Activated CD4-positive, alpha-beta T cell treated with anti-CD3 and anti-CD28 coated beads, Interleukin-2, amount 10 ng/mL, durations not matched to agents 7 days and 5 days (primary cell): ENCODE results near the gene BOC. TPM values are rescaled to one million over a fixed set of nuclear protein-coding genes. Genes with fewer than 3 reads are reported as not detected.

ENCODE experiments used
- CTCF ChIA-PET: fragments of 350-600 bp; sonication (Branson Sonifier 250); formaldehyde crosslinking; loops from one replicate; lab custom pipeline; 2021; ENCODE audit warnings: antibody characterized with exemption; lab: Charles Lee
- POLR2A ChIA-PET: fragments of 350-600 bp; sonication (Branson Sonifier 250); formaldehyde crosslinking; loops from one replicate; lab custom pipeline; 2021; ENCODE audit warnings: antibody characterized with exemption; lab: Charles Lee
- DNase-seq: peaks from one replicate; pipeline ENCODE4 v3.0.0-alpha.2; 2020
- H3K27ac Mint-ChIP-seq: one replicate; pipeline ENCODE4 v1.8.0; 2021; ENCODE audit warnings: mild to moderate bottlenecking, moderate library complexity, mixed read lengths
- H3K27me3 Mint-ChIP-seq: one replicate; pipeline ENCODE4 v1.8.0; 2021; ENCODE audit warnings: mixed read lengths
- H3K36me3 Mint-ChIP-seq: one replicate; pipeline ENCODE4 v1.8.0; 2021; ENCODE audit warnings: low read depth, mixed read lengths
- H3K4me1 Mint-ChIP-seq: one replicate; pipeline ENCODE4 v1.8.0; 2021; ENCODE audit warnings: mixed read lengths
- H3K4me3 Mint-ChIP-seq: one replicate; pipeline ENCODE4 v1.8.0; 2021; ENCODE audit warnings: mild to moderate bottlenecking, moderate library complexity, mixed read lengths
- H3K9me3 Mint-ChIP-seq: one replicate; pipeline ENCODE4 v1.8.0; 2021; ENCODE audit warnings: mixed read lengths
- total RNA-seq, 2 experiments: library from RNA; stranded (reverse); gene quantifications; one replicate each; pipeline ENCODE4 v1.2.3, GENCODE V29; 2021

Gene BOC
- total RNA-seq, 2 experiments from 2014 or later, result not detected

- no peaks in the 10 kb centered on the region for H3K9me3 Mint-ChIP-seq
- H3K27me3 Mint-ChIP-seq, result peaks cover 5% of the 10 kb centered on the region
- no peaks in the 10 kb centered on the region for H3K36me3 Mint-ChIP-seq
- no peak overlapping the region for H3K4me3 Mint-ChIP-seq
- no peak for DNase-seq
- ChIA-PET CTCF (no interaction called here), POLR2A (no interaction called here)
- H3K27ac Mint-ChIP-seq, result no peak overlapping the region
- no peaks in the 10 kb centered on the region for H3K4me1 Mint-ChIP-seq
Observed at GRCh38 chr3:113200946-113201345, 10.4 kb upstream of the BOC start.

GRCh38 chr3:113204371-113204770 is 7.0 kb upstream of the BOC start:
- no peaks in the 10 kb centered on the region for H3K9me3 Mint-ChIP-seq
- ChIA-PET CTCF (no interaction called here), POLR2A (no interaction called here)
- peaks cover 31% of the 10 kb centered on the region for H3K27me3 Mint-ChIP-seq
- H3K36me3 Mint-ChIP-seq, result no peaks in the 10 kb centered on the region
- H3K4me1 Mint-ChIP-seq, result no peaks in the 10 kb centered on the region
- H3K27ac Mint-ChIP-seq, result no peak overlapping the region
- no peak overlapping the region for H3K4me3 Mint-ChIP-seq
- DNase-seq, result no peak

GRCh38 chr3:113205481-113205880 is 5.9 kb upstream of the BOC start:
- no peaks in the 10 kb centered on the region for H3K4me1 Mint-ChIP-seq
- no peaks in the 10 kb centered on the region for H3K36me3 Mint-ChIP-seq
- no peak for DNase-seq
- no peak overlapping the region for H3K4me3 Mint-ChIP-seq
- H3K27ac Mint-ChIP-seq, result no peak overlapping the region
- ChIA-PET POLR2A (no interaction called here), CTCF (no interaction called here)
- H3K27me3 Mint-ChIP-seq, result peaks cover 37% of the 10 kb centered on the region
- no peaks in the 10 kb centered on the region for H3K9me3 Mint-ChIP-seq

GRCh38 chr3:113210604-113211329 is 590 bp upstream of the BOC start:
- ChIA-PET CTCF (interaction anchor here (1.0 kb wide), 1 partner anchor 66 kb away, joined by 3 read pairs; no protein-coding TSS in a partner anchor), POLR2A (no interaction called here)
- Mint-ChIP-seq H3K36me3 (peaks cover 3% of the 10 kb centered on the region), H3K9me3 (no peaks in the 10 kb centered on the region), H3K4me3 (peak overlapping the region; percentile 59), H3K4me1 (peaks cover 10% of the 10 kb centered on the region), H3K27ac (no peak overlapping the region), H3K27me3 (peaks cover 82% of the 10 kb centered on the region)
- no peak for DNase-seq

- DNase-seq, result no peak
- H3K27ac Mint-ChIP-seq, result no peak overlapping the region
- ChIA-PET POLR2A (no interaction called here), CTCF (no interaction called here)
- peaks cover 10% of the 10 kb centered on the region for H3K4me1 Mint-ChIP-seq
- peak overlapping the region; percentile 45 for H3K4me3 Mint-ChIP-seq
- H3K9me3 Mint-ChIP-seq, result no peaks in the 10 kb centered on the region
- H3K27me3 Mint-ChIP-seq, result peaks cover 78% of the 10 kb centered on the region
- H3K36me3 Mint-ChIP-seq, result peaks cover 3% of the 10 kb centered on the region
Observed at GRCh38 chr3:113212150-113212843, 940 bp downstream of the BOC start.

- H3K4me3 Mint-ChIP-seq, result peak overlapping the region; percentile 45
- H3K4me1 Mint-ChIP-seq, result peaks cover 10% of the 10 kb centered on the region
- peaks cover 75% of the 10 kb centered on the region for H3K27me3 Mint-ChIP-seq
- ChIA-PET POLR2A (no interaction called here), CTCF (no interaction called here)
- DNase-seq, result no peak
- H3K27ac Mint-ChIP-seq, result no peak overlapping the region
- no peaks in the 10 kb centered on the region for H3K9me3 Mint-ChIP-seq
- H3K36me3 Mint-ChIP-seq, result peaks cover 3% of the 10 kb centered on the region
Observed at GRCh38 chr3:113212844-113213375, 1.6 kb downstream of the BOC start.

GRCh38 chr3:113213896-113214587 is 2.7 kb downstream of the BOC start:
- Mint-ChIP-seq H3K9me3 (no peaks in the 10 kb centered on the region), H3K27ac (no peak overlapping the region), H3K36me3 (peaks cover 3% of the 10 kb centered on the region), H3K4me3 (no peak overlapping the region), H3K27me3 (peaks cover 66% of the 10 kb centered on the region), H3K4me1 (peaks cover 10% of the 10 kb centered on the region)
- POLR2A ChIA-PET, result no interaction called here
- no peak for DNase-seq
- CTCF ChIA-PET, result no interaction called here

- no peaks in the 10 kb centered on the region for H3K9me3 Mint-ChIP-seq
- ChIA-PET POLR2A (no interaction called here), CTCF (no interaction called here)
- DNase-seq, result no peak
- peaks cover 12% of the 10 kb centered on the region for H3K4me1 Mint-ChIP-seq
- H3K36me3 Mint-ChIP-seq, result peaks cover 3% of the 10 kb centered on the region
- H3K27me3 Mint-ChIP-seq, result peaks cover 59% of the 10 kb centered on the region
- H3K27ac Mint-ChIP-seq, result no peak overlapping the region
- H3K4me3 Mint-ChIP-seq, result no peak overlapping the region
Observed at GRCh38 chr3:113214917-113215595, 3.7 kb downstream of the BOC start.

- no peak overlapping the region for H3K27ac Mint-ChIP-seq
- DNase-seq, result no peak
- H3K4me3 Mint-ChIP-seq, result no peak overlapping the region
- POLR2A ChIA-PET, result no interaction called here
- peaks cover 54% of the 10 kb centered on the region for H3K27me3 Mint-ChIP-seq
- peaks cover 8% of the 10 kb centered on the region for H3K4me1 Mint-ChIP-seq
- no peaks in the 10 kb centered on the region for H3K9me3 Mint-ChIP-seq
- CTCF ChIA-PET, result no interaction called here
- peaks cover 3% of the 10 kb centered on the region for H3K36me3 Mint-ChIP-seq
Observed at GRCh38 chr3:113216393-113216792, 5.0 kb downstream of the BOC start.

GRCh38 chr3:113218011-113218680 is 6.8 kb downstream of the BOC start:
- DNase-seq, result no peak
- Mint-ChIP-seq H3K9me3 (no peaks in the 10 kb centered on the region), H3K36me3 (no peaks in the 10 kb centered on the region), H3K4me3 (no peak overlapping the region), H3K27me3 (peaks cover 49% of the 10 kb centered on the region), H3K4me1 (peaks cover 9% of the 10 kb centered on the region), H3K27ac (no peak overlapping the region)
- ChIA-PET POLR2A (interaction anchor here (0.6 kb wide), 1 partner anchor 295 kb away, joined by 4 read pairs; no protein-coding TSS in a partner anchor), CTCF (no interaction called here)

- H3K27ac Mint-ChIP-seq, result no peak overlapping the region
- H3K36me3 Mint-ChIP-seq, result no peaks in the 10 kb centered on the region
- ChIA-PET POLR2A (interaction anchor here (0.6 kb wide), 1 partner anchor 294 kb away, joined by 4 read pairs; no protein-coding TSS in a partner anchor), CTCF (no interaction called here)
- no peak for DNase-seq
- H3K4me3 Mint-ChIP-seq, result no peak overlapping the region
- H3K4me1 Mint-ChIP-seq, result peaks cover 15% of the 10 kb centered on the region
- peaks cover 44% of the 10 kb centered on the region for H3K27me3 Mint-ChIP-seq
- no peaks in the 10 kb centered on the region for H3K9me3 Mint-ChIP-seq
Observed at GRCh38 chr3:113218681-113219045, 7.3 kb downstream of the BOC start.
